ENCODE results near the gene CAMK4. TPM values are rescaled to one million over a fixed set of nuclear protein-coding genes. Genes with fewer than 3 reads are reported as not detected.

Gene CAMK4
- 2.7 TPM for total RNA-seq

DNA sequence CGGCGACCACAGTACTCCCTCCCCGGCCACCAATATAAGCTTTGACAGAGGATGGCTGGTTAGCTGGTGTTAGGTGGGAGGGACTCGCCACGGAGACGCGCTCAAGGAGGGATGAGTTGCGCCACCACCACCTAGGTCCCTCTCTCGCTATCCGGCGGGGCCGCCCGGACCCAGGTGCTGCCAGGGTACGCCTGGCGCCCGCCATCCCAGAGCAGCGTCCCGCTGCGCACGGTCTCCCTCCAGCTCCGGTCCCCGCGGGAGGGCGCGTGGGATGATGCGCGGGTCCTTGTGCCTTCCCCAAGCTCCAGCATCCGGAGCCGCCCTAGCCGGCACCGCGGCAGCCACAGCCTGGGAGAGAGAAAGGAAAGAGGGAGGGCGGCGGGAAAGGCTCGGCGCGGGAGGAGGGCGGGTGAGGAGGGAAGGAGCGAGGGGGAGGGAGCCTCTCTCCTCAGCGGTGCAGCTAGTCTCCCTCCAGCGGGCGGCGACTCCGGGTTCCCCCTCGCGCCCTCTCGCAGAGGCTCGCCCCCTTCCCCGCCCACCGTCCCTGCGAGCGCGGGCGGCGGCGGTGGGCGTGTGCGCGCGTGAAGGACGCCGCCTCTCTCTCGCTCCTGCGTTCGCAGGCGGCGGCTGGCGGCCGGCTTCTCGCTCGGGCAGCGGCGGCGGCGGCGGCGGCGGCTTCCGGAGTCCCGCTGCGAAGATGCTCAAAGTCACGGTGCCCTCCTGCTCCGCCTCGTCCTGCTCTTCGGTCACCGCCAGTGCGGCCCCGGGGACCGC, at the start of gene CAMK4:
CAMK4 (plus strand) TSS at position 598 of the 774 bp plus-strand sequence; CDS start at position 698, 100 bp downstream.
- DNase-seq (ENCODE audit: low spot score), result peak; percentile 46
- ATAC-seq, result peak; percentile 78

DNA sequence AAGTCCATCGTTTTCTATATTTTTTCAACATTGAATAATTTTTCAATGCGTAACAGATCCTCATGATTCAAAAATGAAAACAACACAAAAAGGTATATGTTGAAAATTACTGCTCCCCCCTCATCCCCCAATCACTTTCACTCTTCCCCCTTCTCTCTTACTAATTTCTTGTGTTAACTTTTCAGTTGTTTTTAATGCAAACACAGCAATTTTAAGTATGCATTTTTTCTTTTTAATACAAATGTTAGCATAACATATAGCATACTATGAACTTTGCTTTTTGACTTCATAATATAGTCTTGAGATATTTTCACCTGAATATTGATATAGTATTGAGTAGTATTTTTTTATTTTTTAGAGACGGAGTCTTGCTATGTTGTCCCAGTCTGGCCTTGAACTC, 41.1 kb upstream of the CAMK4 start:
- ATAC-seq, result no peak
- DNase-seq (ENCODE audit: low spot score), result no peak

DNA sequence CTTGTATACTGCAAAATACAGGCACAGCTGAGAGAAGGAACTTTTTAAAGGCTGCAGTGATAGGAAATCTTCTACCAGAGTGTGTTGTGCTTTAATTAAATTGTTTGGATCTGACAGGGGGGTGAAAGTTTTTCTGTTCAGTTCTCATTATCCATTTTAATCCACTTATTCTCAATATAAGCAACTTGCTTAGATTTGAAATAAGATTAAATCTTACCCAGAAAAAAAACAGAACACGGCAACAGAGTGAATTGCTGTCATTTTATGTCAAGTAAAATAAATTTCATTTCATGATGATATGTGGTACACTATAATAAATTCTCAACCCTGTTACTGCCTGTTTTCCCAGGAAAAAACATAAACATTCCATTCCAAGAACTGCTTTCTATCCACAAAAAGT, 37.1 kb upstream of the CAMK4 start:
- ATAC-seq, result no peak
- DNase-seq (ENCODE audit: low spot score), result no peak

DNA sequence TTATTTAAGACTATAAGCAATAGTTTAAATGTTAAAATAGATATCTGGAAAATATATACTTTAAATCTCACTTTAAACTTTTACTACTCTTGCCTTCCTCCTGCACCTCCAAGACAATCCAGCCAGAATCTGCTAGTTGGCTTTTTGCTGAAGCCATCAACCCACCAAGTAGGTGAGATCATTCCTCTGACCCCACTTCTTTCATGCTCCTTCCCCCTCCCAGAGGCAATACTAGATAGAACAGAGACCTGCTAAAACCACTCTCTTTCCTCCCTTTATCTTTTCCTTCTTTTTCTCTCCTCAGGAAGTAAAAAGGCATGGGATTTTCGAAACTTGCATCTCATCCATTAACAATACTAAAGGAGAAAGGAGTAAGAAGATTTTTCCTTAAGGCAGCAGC, 30.1 kb upstream of the CAMK4 start:
- DNase-seq (ENCODE audit: low spot score) (no peak), ATAC-seq (no peak)

DNA sequence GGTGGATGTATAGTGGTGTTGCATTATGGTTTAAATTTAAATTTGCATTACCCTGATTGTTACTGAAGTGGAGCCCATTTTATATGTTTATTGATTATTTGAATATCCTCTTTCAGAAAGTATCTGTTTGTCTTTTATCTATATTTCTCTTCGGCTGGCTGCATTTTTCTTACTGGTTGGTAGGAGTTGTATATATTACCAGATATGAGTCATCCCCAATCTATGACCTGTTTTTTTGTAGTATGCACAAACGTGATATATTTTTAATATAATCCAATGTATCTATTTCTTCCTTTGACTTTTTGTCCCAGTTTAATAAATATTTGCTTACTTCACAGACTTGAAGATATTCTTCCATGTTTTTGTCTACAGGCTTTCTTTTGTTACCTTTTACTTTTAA, 29.3 kb upstream of the CAMK4 start:
- DNase-seq (ENCODE audit: low spot score) (no peak), ATAC-seq (no peak)

DNA sequence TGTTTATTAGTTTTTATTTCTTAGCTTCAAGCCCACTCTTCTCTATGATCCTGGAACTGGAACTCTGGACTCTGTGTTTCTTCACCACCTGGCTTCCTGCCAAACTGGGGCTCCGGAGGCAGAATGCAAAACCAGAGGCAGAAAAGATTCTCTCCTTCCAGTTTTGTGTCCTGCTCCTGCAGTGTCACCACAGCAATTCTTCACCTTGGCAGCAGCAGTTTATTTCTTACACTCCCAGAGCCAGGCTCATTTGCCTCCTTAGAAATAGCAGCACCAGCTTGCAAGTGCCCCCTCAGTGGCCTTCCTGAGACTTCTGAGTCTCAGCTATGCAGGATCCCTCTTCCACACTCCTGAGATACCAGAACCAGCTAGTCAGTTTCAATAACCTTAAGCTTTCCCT, 26.7 kb upstream of the CAMK4 start:
- ATAC-seq, result peak; percentile 51
- DNase-seq (ENCODE audit: low spot score), result peak; percentile 57

DNA sequence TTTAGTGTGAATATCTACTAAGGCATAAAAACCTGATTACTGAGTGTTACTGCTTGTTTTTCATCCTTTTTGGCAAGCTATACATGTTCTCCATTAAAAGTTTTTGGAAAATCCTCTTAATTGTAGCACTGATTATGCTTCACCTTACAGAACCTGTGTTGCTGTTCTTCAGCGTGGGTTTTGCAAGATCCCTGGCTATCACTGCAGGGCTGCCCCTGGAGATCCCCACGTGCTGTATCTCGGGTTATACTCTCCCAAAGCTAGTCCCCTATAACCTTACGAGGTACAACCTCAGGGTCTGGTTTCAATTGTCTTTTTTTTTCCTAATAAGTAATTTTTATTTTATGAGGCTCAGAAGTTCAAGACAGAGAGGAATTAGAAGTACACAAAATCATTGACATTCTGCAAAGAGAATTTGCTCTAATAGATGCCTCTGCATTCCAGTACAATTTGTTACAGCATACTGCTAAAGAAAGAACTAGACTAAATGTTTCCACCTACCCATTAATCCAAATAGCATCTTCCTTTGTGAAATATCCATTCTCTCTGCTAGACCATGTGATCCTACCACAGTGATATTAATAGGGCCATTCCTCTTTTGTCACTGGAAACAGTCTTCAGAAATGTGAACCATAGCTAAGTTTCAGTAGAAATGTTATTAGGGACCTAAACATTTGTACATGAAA, 25.8 kb upstream of the CAMK4 start:
- DNase-seq (ENCODE audit: low spot score) (no peak), ATAC-seq (no peak)

DNA sequence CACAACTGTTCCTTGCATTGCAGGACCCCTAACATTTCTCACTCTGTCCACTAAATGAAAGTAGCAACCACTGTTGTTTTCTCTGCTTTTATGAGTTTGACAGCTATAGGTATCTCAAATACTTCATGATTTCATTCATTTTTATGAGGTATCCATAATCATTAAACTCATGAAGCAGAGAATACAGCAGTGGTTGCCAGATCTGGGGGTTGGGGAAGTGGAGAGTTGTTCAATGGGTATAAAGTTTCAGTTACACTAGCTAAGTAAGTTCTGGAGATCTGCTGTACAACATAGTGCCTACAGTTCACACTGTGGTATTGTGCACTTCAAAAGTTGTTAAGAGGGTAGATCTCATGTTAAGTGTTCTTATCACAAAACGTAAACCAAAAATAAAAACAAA, 23.4 kb upstream of the CAMK4 start:
- ATAC-seq, result no peak
- DNase-seq (ENCODE audit: low spot score), result no peak

DNA sequence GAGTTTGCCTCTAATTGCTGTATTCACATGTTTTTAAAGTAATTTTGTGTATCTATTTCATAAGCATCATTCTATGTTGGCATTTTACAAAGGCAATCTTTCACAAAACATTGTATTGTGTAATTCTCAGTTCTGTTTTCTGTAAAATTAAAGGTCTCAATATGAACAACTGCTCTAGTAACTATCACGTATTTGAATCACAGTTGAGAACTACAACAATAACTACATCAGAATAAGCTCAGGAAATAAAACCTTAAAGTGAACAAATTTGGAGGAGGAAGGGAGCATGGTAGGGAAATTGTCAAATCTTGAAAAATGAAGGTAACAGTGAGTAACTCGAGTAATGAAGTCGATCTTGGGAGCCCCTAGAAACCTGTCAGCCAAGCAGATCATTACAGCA, 22.5 kb upstream of the CAMK4 start:
- no peak for DNase-seq (ENCODE audit: low spot score)
- ATAC-seq, result no peak

DNA sequence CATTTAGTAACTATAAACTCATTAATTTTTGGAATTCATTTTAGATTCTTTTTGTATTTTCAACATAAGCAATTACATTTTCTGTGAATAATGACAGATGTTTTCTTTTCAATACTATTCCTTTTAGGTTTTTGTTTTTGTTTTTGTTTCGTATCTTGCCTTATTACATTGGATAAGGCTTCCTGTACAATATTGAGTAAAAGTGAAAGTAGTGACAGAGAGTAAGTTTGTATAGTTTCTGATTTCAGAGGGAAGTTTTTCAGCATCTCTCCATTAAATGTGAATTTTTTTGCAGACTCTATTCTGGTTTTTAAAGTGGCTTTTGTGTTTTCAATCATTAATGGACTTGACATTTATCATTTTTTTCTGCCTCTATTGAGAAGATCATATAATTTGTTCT, 12.8 kb upstream of the CAMK4 start:
- ATAC-seq, result no peak

DNA sequence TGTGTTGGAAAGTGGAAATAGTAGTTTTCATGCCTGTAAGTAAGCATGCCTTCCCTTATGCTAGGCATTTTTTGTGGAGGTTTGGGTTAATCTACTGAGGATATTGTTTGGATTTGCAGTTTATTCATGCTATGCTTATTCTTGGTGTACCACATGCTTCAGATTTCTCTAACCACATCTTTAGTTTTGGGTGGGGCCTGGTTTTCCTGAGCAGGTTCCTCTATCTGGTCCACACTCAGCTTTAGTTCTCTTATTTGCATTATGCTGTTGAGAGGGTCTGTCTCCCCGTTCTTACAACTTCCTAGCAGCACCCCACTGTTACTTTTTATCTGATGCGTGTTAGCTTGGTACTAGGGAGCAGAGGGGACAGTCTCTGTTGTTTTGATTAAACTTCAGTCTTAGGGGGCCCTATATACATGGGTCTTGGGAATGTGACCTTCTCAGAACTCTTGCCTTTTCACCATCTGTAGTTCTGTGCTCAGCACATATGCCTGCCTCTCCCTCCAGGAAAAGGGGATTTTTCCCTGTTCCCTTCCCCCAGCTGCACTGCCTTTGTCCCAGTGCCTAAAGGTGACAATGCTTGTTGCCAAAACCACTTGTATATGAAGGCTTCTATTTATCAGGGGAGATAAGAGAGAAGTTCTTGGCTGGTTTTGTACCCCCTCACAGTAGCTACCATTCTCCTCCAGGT, 10.0 kb upstream of the CAMK4 start:
- DNase-seq (ENCODE audit: low spot score) (no peak), ATAC-seq (no peak)

More for the DNA sequence above, 12.8 kb upstream of the CAMK4 start:
- no peak for DNase-seq (ENCODE audit: low spot score)

DNA sequence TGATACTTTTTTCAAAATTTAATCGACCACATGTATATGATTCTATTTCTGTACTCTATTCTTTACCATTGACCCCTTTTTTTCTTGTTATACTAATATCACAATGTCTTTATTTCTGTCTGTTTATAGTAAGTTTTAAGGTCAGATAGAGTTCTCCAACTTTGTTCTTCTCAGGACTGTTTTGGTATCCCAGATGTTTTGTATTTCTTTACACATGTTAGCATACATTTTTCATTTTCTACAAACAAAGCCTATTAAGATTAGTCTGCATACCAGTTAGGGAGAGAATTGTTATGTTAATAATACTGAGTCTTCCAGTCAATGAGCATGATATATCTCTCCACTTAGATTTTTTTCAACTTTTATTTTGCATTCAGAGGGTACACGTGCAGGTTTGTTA, 8.2 kb upstream of the CAMK4 start:
- ATAC-seq (no peak), DNase-seq (ENCODE audit: low spot score) (no peak)

DNA sequence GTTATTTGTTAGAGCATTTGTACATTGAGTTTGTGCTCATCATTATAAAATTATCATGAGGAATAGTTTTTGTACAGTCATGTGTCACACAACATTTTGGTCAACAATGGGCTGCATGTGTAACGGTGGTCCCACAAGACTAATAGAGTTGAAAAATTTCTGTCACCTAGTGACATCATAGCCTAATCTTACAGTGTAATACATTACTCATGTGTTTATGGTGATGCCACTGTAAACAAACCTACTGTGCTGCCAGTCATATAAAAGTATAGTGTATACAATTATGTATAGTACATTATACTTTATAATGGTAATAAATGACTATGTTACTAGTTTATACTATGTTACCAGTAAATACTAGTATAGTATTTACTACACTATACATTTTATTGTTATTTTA, 3.0 kb upstream of the CAMK4 start:
- ATAC-seq (no peak), DNase-seq (ENCODE audit: low spot score) (no peak)

DNA sequence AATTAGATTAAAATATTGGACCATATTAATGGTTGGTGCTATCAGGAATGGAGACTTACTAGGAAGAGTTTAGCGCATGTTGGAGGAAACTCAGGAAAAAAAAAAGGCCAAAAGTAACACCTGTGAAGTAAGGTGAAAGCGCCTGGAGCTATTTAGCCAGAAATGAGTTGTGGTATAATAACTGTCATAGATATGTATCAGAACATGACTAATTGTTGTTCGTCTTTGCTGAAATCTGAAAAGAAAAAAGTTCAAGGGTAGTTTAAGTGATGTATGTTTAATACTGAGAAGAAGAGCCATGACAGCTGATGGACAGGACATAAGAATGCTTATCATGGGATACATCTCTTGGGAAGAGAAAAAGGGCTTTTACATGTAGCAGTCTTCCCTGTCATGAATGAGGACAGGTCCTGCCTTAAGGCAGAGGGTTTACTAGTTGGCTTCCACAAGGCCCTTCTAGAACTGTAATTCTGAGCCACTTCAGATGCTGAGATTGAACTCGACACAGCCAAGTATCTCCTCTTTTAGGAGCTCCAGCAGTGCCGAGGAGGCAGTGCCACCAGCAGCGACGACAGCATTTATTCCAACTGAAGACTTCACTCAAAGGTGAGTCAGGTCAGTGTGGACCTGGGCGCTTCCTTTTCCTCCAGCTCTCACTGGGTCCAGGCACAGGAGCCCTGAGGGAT, 940 bp upstream of the CAMK4 start:
- DNase-seq (ENCODE audit: low spot score), result no peak
- no peak for ATAC-seq

DNA sequence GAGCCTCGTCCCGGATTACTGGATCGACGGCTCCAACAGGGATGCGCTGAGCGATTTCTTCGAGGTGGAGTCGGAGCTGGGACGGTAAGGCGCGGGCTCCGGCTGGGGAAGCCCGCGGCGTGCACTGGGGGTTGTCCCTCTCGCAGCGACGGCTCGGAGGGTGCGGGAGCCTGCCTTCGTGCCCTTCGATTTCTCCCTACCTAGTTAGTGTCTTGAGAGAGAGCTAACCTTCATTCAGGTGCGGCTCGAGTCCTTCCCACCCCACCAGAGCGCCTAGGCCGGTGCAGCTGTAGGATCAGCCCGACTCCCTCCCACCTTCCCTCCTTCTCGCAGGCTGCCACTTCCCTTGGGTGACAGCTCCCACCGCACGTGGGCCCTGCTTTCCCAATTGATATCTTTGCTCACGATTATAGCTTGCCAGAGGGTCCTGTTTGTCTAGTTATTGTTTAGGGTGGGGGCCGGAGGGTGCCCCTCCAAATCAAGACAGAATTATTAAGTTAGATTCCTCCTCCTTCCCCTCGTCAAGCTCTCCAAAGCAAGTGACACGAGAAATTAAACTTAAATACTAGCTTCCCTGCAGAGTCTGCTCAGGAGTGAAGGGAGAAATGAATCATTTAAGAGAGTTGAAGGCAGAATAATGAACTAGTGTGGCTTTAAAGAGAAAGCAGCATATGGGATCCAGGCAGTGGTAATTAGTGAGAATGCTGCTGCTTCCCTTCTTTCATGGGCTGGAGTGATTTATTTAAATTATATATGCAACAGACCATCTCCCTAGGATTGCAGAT, 569 bp downstream of the CAMK4 start:
- no peak for ATAC-seq
- no peak for DNase-seq (ENCODE audit: low spot score)

DNA sequence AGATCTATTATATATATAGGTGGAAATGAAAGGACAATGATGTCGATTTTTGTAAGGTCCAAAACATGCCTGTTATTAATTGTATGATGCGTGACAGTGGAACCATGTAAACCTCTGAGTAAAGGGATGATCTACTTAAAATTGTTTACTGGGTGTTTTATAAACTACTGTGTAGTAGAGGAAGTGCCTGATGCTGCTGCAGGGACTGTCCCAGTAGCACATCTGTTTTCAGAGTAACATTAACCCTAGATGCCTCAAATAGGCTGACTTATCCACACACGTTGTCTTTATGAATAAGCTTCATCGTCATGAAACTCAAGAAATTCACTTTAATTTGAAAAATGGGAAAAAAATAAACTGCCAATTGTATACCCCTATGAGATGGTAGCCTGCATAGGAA, 1.7 kb downstream of the CAMK4 start:
- ATAC-seq (no peak), DNase-seq (ENCODE audit: low spot score) (no peak)

DNA sequence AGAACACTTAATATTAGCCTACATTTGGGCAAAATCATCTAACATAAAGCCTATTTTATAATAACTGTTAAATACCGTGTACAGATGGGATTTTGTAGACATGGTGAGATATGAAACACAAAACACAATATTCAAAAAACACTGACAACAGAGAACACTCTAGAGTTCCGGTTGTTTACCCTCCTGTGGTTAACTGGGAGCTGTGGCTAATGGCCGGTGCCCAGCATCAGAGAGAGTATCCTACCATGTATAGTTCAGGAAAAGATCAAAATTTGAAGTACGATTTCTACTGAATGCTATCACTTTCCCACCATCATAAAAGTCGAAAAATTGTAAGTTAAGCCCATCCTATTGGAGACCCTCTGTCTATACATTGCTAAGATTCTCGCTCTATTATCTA, 2.4 kb downstream of the CAMK4 start:
- ATAC-seq (no peak), DNase-seq (ENCODE audit: low spot score) (no peak)

DNA sequence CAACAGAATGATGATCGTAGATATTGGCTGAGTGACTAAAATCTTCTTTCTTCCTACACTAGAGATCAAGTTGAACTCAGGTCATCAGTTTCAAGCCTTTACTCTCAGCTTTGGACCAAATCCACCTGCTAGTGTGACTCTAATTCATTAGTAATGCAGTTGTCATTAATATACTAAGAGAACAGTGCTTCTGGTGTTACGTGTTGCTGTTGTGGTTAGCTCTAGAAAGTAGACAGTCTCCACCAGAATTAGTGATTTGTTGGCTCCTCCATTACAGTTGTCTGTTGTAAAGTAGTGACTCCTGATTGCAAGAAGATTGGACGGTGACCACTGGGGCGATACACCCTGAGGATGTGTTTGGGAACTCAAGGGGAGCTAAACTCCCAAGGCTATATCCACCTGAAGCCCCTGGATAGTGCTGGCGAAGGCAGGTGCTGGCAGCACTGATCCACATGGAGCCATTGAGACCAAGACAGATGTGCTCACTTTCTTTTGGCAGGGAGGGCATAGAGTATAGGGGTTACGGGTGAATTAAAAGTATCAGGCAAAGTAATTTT, 3.1 kb downstream of the CAMK4 start:
- ATAC-seq (no peak), DNase-seq (ENCODE audit: low spot score) (no peak)

DNA sequence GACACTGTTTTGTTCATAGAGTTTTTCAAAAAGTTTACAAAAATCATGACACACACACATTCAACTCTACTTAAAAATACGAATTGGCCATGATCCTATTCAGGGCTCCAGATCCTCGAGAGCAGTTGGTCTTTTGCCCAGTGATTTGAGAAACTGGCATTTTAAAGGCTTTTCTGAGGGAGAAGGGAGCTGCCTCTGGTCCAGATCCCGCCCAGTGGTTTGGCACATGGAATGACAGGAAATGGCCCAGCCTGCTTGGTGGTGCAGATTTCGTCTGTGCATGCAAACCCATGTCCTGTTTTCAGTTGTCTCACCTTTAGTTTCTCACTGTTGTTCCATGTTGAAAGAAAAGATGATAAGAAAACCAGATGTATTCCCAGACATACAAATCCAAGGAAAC, 3.6 kb downstream of the CAMK4 start:
- DNase-seq (ENCODE audit: low spot score) (no peak), ATAC-seq (no peak)

DNA sequence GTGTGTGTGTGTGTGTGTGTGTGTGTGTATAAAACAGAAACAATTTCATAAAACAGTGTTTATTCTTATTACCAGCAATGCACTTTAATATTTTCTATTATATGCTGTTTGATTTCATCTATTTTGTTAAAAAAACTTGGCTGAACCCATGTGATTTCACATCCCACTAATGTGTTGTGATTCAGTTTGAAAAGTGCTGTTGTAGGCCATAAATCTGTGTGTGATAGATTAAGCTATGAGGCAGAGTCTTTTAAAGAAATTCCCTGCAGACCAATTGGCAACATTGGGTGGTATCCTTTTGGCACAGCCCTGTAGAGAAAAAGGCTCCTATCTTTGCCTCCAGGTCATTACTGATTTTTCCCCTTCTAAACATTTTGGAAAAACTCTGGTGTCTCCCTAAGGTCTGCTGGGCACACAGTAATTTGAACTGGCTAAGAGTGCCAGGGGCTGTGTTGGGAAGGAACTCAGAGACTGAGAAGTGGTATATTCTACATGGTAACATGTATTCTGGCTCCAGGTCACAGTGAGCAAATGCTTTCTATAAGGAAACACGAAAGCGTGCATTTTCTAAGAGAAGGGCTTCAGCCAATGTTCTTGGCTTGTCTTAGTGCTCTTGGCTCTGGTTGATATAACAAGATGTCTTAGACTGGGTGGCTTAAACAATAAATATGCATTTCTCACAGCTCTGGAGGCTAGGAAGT, 4.5 kb downstream of the CAMK4 start:
- no peak for DNase-seq (ENCODE audit: low spot score)
- no peak for ATAC-seq
